Ovary (tissue), 3 donors: Measurements from ENCODE around the gene FGF6.

ENCODE experiments used
- POLR2A ChIP-seq: fragments of 450-650 bp; IDR thresholded peaks from one replicate; pipeline ENCODE4 v1.6.1; 2017; ENCODE audit warnings: antibody characterized with exemption, mild to moderate bottlenecking, moderate library complexity
- TF ChIP-seq, protein P1 (sequence below), 3 donors: fragments of 450-650 bp in 2 of 3; fragments of 200-600 bp in 1 of 3; IDR thresholded peaks; one replicate each; pipeline versions ENCODE4 v1.5.1 to v1.8.0; 2016 to 2022; ENCODE audit warnings: antibody characterized with exemption in 3 of 3, mild to moderate bottlenecking in 1 of 3
- donor health status: DM: no; HTN: no; CAD: no.

DNA sequence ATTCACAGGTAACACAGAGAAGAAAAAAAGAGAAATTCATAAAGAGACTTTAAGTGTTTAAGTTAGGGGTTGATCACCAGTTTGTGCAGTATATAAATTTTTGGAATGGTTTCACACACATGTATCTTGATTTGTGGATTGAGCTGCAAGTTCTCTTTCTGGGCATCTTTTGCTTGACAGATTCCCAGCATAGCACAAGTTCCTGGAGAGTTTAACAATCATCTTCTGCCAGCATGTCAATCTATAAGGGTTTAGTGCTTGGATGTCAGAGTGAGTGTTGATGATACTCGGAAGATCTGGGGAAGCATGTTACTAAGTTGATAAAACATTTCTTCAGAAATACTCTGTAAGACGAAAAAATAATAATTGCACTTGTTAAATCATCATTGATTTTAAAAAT lies 43.9 kb upstream of the FGF6 start:
- TF ChIP-seq POLR2A: no peak
- TF ChIP-seq, protein P1, sequence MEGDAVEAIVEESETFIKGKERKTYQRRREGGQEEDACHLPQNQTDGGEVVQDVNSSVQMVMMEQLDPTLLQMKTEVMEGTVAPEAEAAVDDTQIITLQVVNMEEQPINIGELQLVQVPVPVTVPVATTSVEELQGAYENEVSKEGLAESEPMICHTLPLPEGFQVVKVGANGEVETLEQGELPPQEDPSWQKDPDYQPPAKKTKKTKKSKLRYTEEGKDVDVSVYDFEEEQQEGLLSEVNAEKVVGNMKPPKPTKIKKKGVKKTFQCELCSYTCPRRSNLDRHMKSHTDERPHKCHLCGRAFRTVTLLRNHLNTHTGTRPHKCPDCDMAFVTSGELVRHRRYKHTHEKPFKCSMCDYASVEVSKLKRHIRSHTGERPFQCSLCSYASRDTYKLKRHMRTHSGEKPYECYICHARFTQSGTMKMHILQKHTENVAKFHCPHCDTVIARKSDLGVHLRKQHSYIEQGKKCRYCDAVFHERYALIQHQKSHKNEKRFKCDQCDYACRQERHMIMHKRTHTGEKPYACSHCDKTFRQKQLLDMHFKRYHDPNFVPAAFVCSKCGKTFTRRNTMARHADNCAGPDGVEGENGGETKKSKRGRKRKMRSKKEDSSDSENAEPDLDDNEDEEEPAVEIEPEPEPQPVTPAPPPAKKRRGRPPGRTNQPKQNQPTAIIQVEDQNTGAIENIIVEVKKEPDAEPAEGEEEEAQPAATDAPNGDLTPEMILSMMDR (IDR thresholded peaks at IDR 0.05): no peak
